GM23248 (cell line): ENCODE results near the gene RNF225.

ENCODE experiments used
- EZH2 ChIP-seq: fragments of 200-600 bp; sonication (generic); IDR thresholded peaks from 2 replicates; pipeline ENCODE4 v1.6.1; 2018; ENCODE audit warnings: antibody characterized with exemption, mild to moderate bottlenecking; ENCODE audit not compliant: insufficient read depth, poor library complexity, severe bottlenecking
- EZH2phosphoT487 ChIP-seq: fragments of 200-600 bp; sonication (generic); IDR thresholded peaks from 2 replicates; pipeline ENCODE4 v1.6.1; 2018; ENCODE audit warnings: antibody characterized with exemption, moderate library complexity, mild to moderate bottlenecking, low read depth; ENCODE audit not compliant: insufficient read depth

GRCh38 chr19:58409010-58409790 lies 13.7 kb downstream of the RNF225 start:
- TF ChIP-seq EZH2 (no peak), EZH2phosphoT487 (no peak)
